Peyer's patch (tissue), 4 donors: ENCODE results near the gene ATP5F1E. TPM values are rescaled to one million over a fixed set of nuclear protein-coding genes. Genes with fewer than 3 reads are reported as not detected.

ENCODE experiments used
- DNase-seq, 3 donors: peaks; one replicate each; pipeline ENCODE4 v3.0.0-alpha.2; 2017 to 2019
- H3K27ac ChIP-seq, 4 donors: fragments of 200-600 bp; sonication (generic); one replicate each; pipeline ENCODE4 v1.5.1; 2016 to 2019
- H3K27me3 ChIP-seq, 2 donors: fragments of 200-600 bp; sonication (generic); one replicate each; pipeline ENCODE4 v1.5.1; 2019
- H3K36me3 ChIP-seq, 3 donors: fragments of 200-600 bp; sonication (generic); one replicate each; pipeline ENCODE4 v1.5.1; 2016 to 2019
- H3K4me1 ChIP-seq, 4 donors: fragments of 200-600 bp; sonication (generic); one replicate each; pipeline ENCODE4 v1.5.1; 2016 to 2019
- H3K4me3 ChIP-seq, 4 donors: fragments of 200-600 bp; sonication (generic); 1 replicate in 3 of 4; 2 replicates in 1 of 4; pipeline ENCODE4 v1.5.1; 2016 to 2019; ENCODE audit warnings: mild to moderate bottlenecking in 1 of 4
- H3K9me3 ChIP-seq, 4 donors: fragments of 200-600 bp; sonication (generic); one replicate each; pipeline ENCODE4 v1.5.1; 2016 to 2019; ENCODE audit warnings: mild to moderate bottlenecking in 1 of 4
- CTCF ChIP-seq, 6 experiments: fragments of 450-650 bp in 4 of 6; fragments of 200-600 bp in 2 of 6; sonication (generic) in 1 of 6; IDR thresholded peaks; one replicate each; pipeline ENCODE4 v1.5.1; 2017 to 2019; ENCODE audit warnings: antibody characterized with exemption in 6 of 6, mild to moderate bottlenecking in 3 of 6, moderate library complexity in 1 of 6
- POLR2A ChIP-seq, 2 donors: fragments of 450-650 bp; IDR thresholded peaks; one replicate each; pipeline ENCODE4 v1.5.1; 2017; ENCODE audit warnings: antibody characterized with exemption in 2 of 2, mild to moderate bottlenecking in 2 of 2, moderate library complexity in 2 of 2
- total RNA-seq, 4 donors: library from RNA; depleted of rRNA; stranded (reverse); fragments of >200 nt; gene quantifications; one replicate each; pipeline ENCODE4 v1.1.0, GENCODE V29; 2016

Gene ATP5F1E
- total RNA-seq, 4 donors from 2014 or later: 20.6 to 34.0 (median 26.8) TPM

GRCh38 chr20:58996226-58996611, 35.9 kb downstream of the ATP5F1E start:
- Histone ChIP-seq H3K27ac (no peak overlapping the region), H3K36me3 (peaks cover 0 to 95% (median 0%) of the 10 kb centered on the region in 3 donors), H3K4me3 (no peak overlapping the region), H3K9me3 (no peaks in the 10 kb centered on the region), H3K4me1 (no peaks in the 10 kb centered on the region), H3K27me3 (no peaks in the 10 kb centered on the region)
- no peak for DNase-seq
- TF ChIP-seq POLR2A (IDR thresholded peaks at IDR 0.05) (no peak), CTCF (IDR thresholded peaks at IDR 0.05) (no peak)

- DNase-seq: no peak
Observed at GRCh38 chr20:58995461-58996225, 36.5 kb downstream of the ATP5F1E start.

GRCh38 chr20:58994390-58995159, 37.6 kb downstream of the ATP5F1E start:
- Histone ChIP-seq H3K27me3 (no peaks in the 10 kb centered on the region), H3K4me3 (no peak overlapping the region), H3K36me3 (peaks cover 0 to 95% (median 0%) of the 10 kb centered on the region in 3 donors), H3K27ac (peak overlapping the region in 1 of 4 donors; percentile 32), H3K4me1 (no peaks in the 10 kb centered on the region), H3K9me3 (no peaks in the 10 kb centered on the region)
- peak in 1 of 3 donors; percentile 30 for DNase-seq
- no peak for TF ChIP-seq POLR2A (IDR thresholded peaks at IDR 0.05)
- no peak for TF ChIP-seq CTCF (IDR thresholded peaks at IDR 0.05)

More at GRCh38 chr20:58995461-58996225, 36.5 kb downstream of the ATP5F1E start:
- peaks cover 0 to 95% (median 0%) of the 10 kb centered on the region in 3 donors for H3K36me3 ChIP-seq
- no peaks in the 10 kb centered on the region for H3K27me3 ChIP-seq
- no peak overlapping the region for H3K4me3 ChIP-seq
- TF ChIP-seq CTCF (IDR thresholded peaks at IDR 0.05) (no peak), POLR2A (IDR thresholded peaks at IDR 0.05) (no peak)
- no peaks in the 10 kb centered on the region for H3K4me1 ChIP-seq
- no peaks in the 10 kb centered on the region for H3K9me3 ChIP-seq
- peak overlapping the region in 1 of 4 donors; percentile 32 for H3K27ac ChIP-seq

- Histone ChIP-seq H3K36me3 (peaks cover 0 to 95% (median 0%) of the 10 kb centered on the region in 3 donors), H3K27ac (peak overlapping the region in 2 of 4 donors; percentile 32 to 35), H3K9me3 (no peaks in the 10 kb centered on the region), H3K27me3 (no peaks in the 10 kb centered on the region), H3K4me1 (no peaks in the 10 kb centered on the region), H3K4me3 (no peak overlapping the region)
- DNase-seq: peak in 1 of 3 donors; percentile 47
- no peak for TF ChIP-seq CTCF (IDR thresholded peaks at IDR 0.05)
- no peak for TF ChIP-seq POLR2A (IDR thresholded peaks at IDR 0.05)
Observed at GRCh38 chr20:58993332-58994248, 38.5 kb downstream of the ATP5F1E start.

- Histone ChIP-seq H3K36me3 (peaks cover 0 to 96% (median 0%) of the 10 kb centered on the region in 3 donors), H3K4me3 (no peak overlapping the region), H3K27me3 (no peaks in the 10 kb centered on the region), H3K4me1 (no peaks in the 10 kb centered on the region), H3K9me3 (no peaks in the 10 kb centered on the region), H3K27ac (peak overlapping the region in 2 of 4 donors; percentile 32 to 35)
- TF ChIP-seq POLR2A (IDR thresholded peaks at IDR 0.05): no peak
- no peak for TF ChIP-seq CTCF (IDR thresholded peaks at IDR 0.05)
- DNase-seq: peak in 1 of 3 donors; percentile 25
Observed at GRCh38 chr20:58992911-58993310, 39.2 kb downstream of the ATP5F1E start.
